Skeletal muscle satellite cell (primary cell): ENCODE data around the gene HOXB5.

ENCODE experiments used
- H3K27me3 ChIP-seq: 2 replicates; pipeline ENCODE4 v1.7.0; 2013; ENCODE audit warnings: low read length; ENCODE audit not compliant: control insufficient read depth, insufficient read depth
- H3K36me3 ChIP-seq: 2 replicates; pipeline ENCODE4 v1.7.0; 2013; ENCODE audit warnings: mild to moderate bottlenecking, control low read depth, low read length; ENCODE audit not compliant: insufficient read depth
- H3K4me1 ChIP-seq: 2 replicates; pipeline ENCODE4 v1.7.0; 2013; ENCODE audit warnings: low read length; ENCODE audit not compliant: control insufficient read depth, insufficient read depth
- H3K4me2 ChIP-seq: 2 replicates; pipeline ENCODE4 v1.7.0; 2013; ENCODE audit warnings: mild to moderate bottlenecking, low read length
- H3K4me3 ChIP-seq: 2 replicates; pipeline ENCODE4 v1.7.0; 2013; ENCODE audit warnings: low read length
- H3K9ac ChIP-seq: 2 replicates; pipeline ENCODE4 v1.7.0; 2013; ENCODE audit warnings: mild to moderate bottlenecking, low read depth, low read length, moderate library complexity
- H3K9me3 ChIP-seq: replicated peaks from 2 replicates; pipeline ENCODE4 v1.7.0; 2013; ENCODE audit warnings: mild to moderate bottlenecking, control low read depth, low read length

The HOXB5 gene

GRCh38 chr17:48603959-48604769 is 10.6 kb upstream of the HOXB5 start:
- Histone ChIP-seq H3K9me3 (no peaks in the 10 kb centered on the region), H3K9ac (peak overlapping the region; percentile 88), H3K27me3 (no peaks in the 10 kb centered on the region), H3K4me2 (peak overlapping the region; percentile 81), H3K4me1 (peaks cover 15% of the 10 kb centered on the region), H3K36me3 (no peaks in the 10 kb centered on the region), H3K4me3 (peak overlapping the region; percentile 91)

- no peaks in the 10 kb centered on the region for H3K27me3 ChIP-seq
- H3K4me3 ChIP-seq = peak overlapping the region; percentile 91
- H3K36me3 ChIP-seq = no peaks in the 10 kb centered on the region
These were observed 8.2 kb upstream of the HOXB5 start for GRCh38 chr17:48601539-48602425.

GRCh38 chr17:48601207-48601538 is 7.6 kb upstream of the HOXB5 start:
- no peaks in the 10 kb centered on the region for H3K27me3 ChIP-seq
- no peak overlapping the region for H3K9ac ChIP-seq
- no peaks in the 10 kb centered on the region for H3K9me3 ChIP-seq
- H3K36me3 ChIP-seq = no peaks in the 10 kb centered on the region
- H3K4me1 ChIP-seq = peaks cover 29% of the 10 kb centered on the region
- no peak overlapping the region for H3K4me3 ChIP-seq
- H3K4me2 ChIP-seq = peak overlapping the region; percentile 81

More at GRCh38 chr17:48601539-48602425, 8.2 kb upstream of the HOXB5 start:
- Histone ChIP-seq H3K9ac (peak overlapping the region; percentile 42), H3K9me3 (no peaks in the 10 kb centered on the region), H3K4me1 (peaks cover 27% of the 10 kb centered on the region), H3K4me2 (peak overlapping the region; percentile 81)

- no peak overlapping the region for H3K4me2 ChIP-seq
- H3K36me3 ChIP-seq = no peaks in the 10 kb centered on the region
- H3K9me3 ChIP-seq = no peaks in the 10 kb centered on the region
- peaks cover 28% of the 10 kb centered on the region for H3K4me1 ChIP-seq
- H3K4me3 ChIP-seq = no peak overlapping the region
- no peaks in the 10 kb centered on the region for H3K27me3 ChIP-seq
- no peak overlapping the region for H3K9ac ChIP-seq
These were observed 6.9 kb upstream of the HOXB5 start for GRCh38 chr17:48600244-48601098.

GRCh38 chr17:48599354-48599753 is 5.8 kb upstream of the HOXB5 start:
- Histone ChIP-seq H3K9ac (no peak overlapping the region), H3K9me3 (no peaks in the 10 kb centered on the region), H3K4me2 (no peak overlapping the region), H3K27me3 (no peaks in the 10 kb centered on the region), H3K36me3 (no peaks in the 10 kb centered on the region), H3K4me3 (no peak overlapping the region), H3K4me1 (peaks cover 22% of the 10 kb centered on the region)

- Histone ChIP-seq H3K36me3 (no peaks in the 10 kb centered on the region), H3K27me3 (no peaks in the 10 kb centered on the region), H3K9me3 (no peaks in the 10 kb centered on the region), H3K4me1 (peaks cover 22% of the 10 kb centered on the region), H3K4me3 (peak overlapping the region; percentile 82), H3K9ac (peak overlapping the region; percentile 89), H3K4me2 (peak overlapping the region; percentile 97)
These were observed 5.2 kb upstream of the HOXB5 start for GRCh38 chr17:48598736-48599135.

GRCh38 chr17:48597778-48598631 is 4.4 kb upstream of the HOXB5 start:
- Histone ChIP-seq H3K9ac (peak overlapping the region; percentile 89), H3K27me3 (no peaks in the 10 kb centered on the region), H3K4me2 (peak overlapping the region; percentile 97), H3K9me3 (no peaks in the 10 kb centered on the region), H3K36me3 (no peaks in the 10 kb centered on the region), H3K4me3 (peak overlapping the region; percentile 82), H3K4me1 (peaks cover 28% of the 10 kb centered on the region)

GRCh38 chr17:48597528-48597777 is 3.9 kb upstream of the HOXB5 start:
- peak overlapping the region; percentile 89 for H3K9ac ChIP-seq
- H3K4me3 ChIP-seq = peak overlapping the region; percentile 82
- H3K27me3 ChIP-seq = no peaks in the 10 kb centered on the region
- no peaks in the 10 kb centered on the region for H3K36me3 ChIP-seq
- no peaks in the 10 kb centered on the region for H3K9me3 ChIP-seq
- peak overlapping the region; percentile 97 for H3K4me2 ChIP-seq
- peaks cover 29% of the 10 kb centered on the region for H3K4me1 ChIP-seq

GRCh38 chr17:48596735-48597527 is 3.4 kb upstream of the HOXB5 start:
- Histone ChIP-seq H3K4me3 (peak overlapping the region; percentile 82), H3K36me3 (no peaks in the 10 kb centered on the region), H3K27me3 (no peaks in the 10 kb centered on the region), H3K4me1 (peaks cover 27% of the 10 kb centered on the region), H3K4me2 (peak overlapping the region; percentile 97), H3K9me3 (no peaks in the 10 kb centered on the region), H3K9ac (peak overlapping the region; percentile 89)

- Histone ChIP-seq H3K9me3 (no peaks in the 10 kb centered on the region), H3K4me1 (peaks cover 21% of the 10 kb centered on the region), H3K9ac (peak overlapping the region; percentile 89), H3K36me3 (peaks cover 4% of the 10 kb centered on the region), H3K4me3 (no peak overlapping the region), H3K4me2 (peak overlapping the region; percentile 97), H3K27me3 (no peaks in the 10 kb centered on the region)
These were observed 2.6 kb upstream of the HOXB5 start for GRCh38 chr17:48596000-48596734.
